GM13976 (cell line): Measurements from ENCODE around the gene IQGAP1.

Source experiments
- DNase-seq: peaks from one replicate; pipeline ENCODE4 v3.0.0; 2012; ENCODE audit warnings: low spot score
- CTCF ChIP-seq: IDR thresholded peaks from 2 replicates; pipeline ENCODE4 v1.5.1; 2012; ENCODE audit warnings: borderline replicate concordance, mild to moderate bottlenecking; ENCODE audit not compliant: insufficient read depth; ENCODE audit errors: extremely low read depth, missing control alignments, control extremely low read depth
- in situ Hi-C: fragments of 300-500 bp; cut with MboI; formaldehyde crosslinking; loops from one replicate; pipeline ENCODE4 v1.12.0; 2022; ENCODE audit warnings: low sequenced_read_pairs, mixed read lengths, inconsistent platforms; ENCODE audit not compliant: unreplicated experiment

Gene IQGAP1

GRCh38 chr15:90435652-90436337, 47.8 kb downstream of the IQGAP1 start:
- TF ChIP-seq CTCF: no peak
- DNase-seq: no peak
- in situ Hi-C loops: no loop called here

- no peak for DNase-seq
- in situ Hi-C loops: no loop called here
- no peak for TF ChIP-seq CTCF
Measured at GRCh38 chr15:90436952-90437351, 48.9 kb downstream of the IQGAP1 start.

- in situ Hi-C loops: no loop called here
Measured at GRCh38 chr15:90437516-90437915, 49.5 kb downstream of the IQGAP1 start.

GRCh38 chr15:90439946-90440345, 51.9 kb downstream of the IQGAP1 start:
- no peak for DNase-seq
- in situ Hi-C loops: no loop called here

More at GRCh38 chr15:90437516-90437915, 49.5 kb downstream of the IQGAP1 start:
- TF ChIP-seq CTCF: no peak
- no peak for DNase-seq

GRCh38 chr15:90441027-90441426, 53.0 kb downstream of the IQGAP1 start:
- DNase-seq: no peak
- in situ Hi-C loops: no loop called here
- no peak for TF ChIP-seq CTCF

More at GRCh38 chr15:90439946-90440345, 51.9 kb downstream of the IQGAP1 start:
- no peak for TF ChIP-seq CTCF

- in situ Hi-C loops: no loop called here
Measured at GRCh38 chr15:90442423-90442822, 54.4 kb downstream of the IQGAP1 start.

More at GRCh38 chr15:90442423-90442822, 54.4 kb downstream of the IQGAP1 start:
- DNase-seq: no peak
- no peak for TF ChIP-seq CTCF
